HepG2 (cell line): Measurements from ENCODE around the gene ELMO2.

Experiments used
- KDM4B ChIP-seq: sonication (generic); formaldehyde crosslinking; IDR thresholded peaks from 2 replicates; pipeline ENCODE4 v1.4.0; 2020; ENCODE audit warnings: missing genetic modification reagents
- ZBTB1 ChIP-seq: sonication (generic); formaldehyde crosslinking; IDR thresholded peaks from 2 replicates; pipeline ENCODE4 v1.4.0; 2020; ENCODE audit warnings: missing genetic modification reagents, borderline replicate concordance
- ZNF549 ChIP-seq: sonication (generic); formaldehyde crosslinking; IDR thresholded peaks from 2 replicates; pipeline ENCODE4 v1.5.0; 2020; ENCODE audit warnings: missing genetic modification reagents
- ZNF552 ChIP-seq: sonication (generic); formaldehyde crosslinking; IDR thresholded peaks from 2 replicates; pipeline ENCODE4 v1.9.0; 2022; ENCODE audit warnings: missing genetic modification reagents, mild to moderate bottlenecking, borderline replicate concordance

DNA sequence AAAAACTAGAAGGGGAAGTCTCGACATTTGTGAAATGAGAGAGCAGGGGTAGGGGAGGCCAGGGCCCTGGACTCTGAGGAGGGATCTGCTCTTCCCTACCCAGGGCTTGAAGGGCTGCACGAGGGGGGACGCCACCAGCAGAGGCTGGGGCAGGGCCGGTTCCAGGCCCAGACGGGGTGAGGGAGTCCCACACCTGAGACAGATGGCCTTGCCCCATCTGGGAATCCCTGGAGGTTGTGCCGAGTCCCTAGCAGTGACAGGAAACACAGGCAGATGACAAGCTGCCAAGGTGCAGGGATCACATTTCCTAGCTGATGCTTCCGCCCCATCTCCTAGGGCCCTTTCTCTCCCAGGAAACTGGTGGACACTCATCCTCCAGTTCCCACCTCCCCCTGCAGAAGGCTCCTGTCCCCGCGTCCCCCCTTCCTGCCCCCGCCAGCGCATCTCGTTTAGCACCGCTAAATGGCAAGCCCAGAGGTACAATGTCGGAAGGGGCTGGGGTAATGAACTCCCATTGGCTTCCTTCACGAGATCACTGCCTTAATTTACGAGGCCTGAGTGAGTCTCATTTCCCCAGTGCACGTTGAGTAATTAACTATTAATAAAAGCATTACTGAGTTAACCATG, 63.0 kb downstream of the ELMO2 start:
- TF ChIP-seq KDM4B (CRISPR knock-in tag) (no peak), ZNF552 (CRISPR knock-in tag) (no peak), ZNF549 (no peak), ZBTB1 (no peak)
